Panc1 (cell line): Measurements from ENCODE around the gene RAB3IP. TPM values are rescaled to one million over a fixed set of nuclear protein-coding genes. Genes with fewer than 3 reads are reported as not detected.
"Not testable (repeated sequence)": the region's sequence is repeated elsewhere in the genome, so short reads cannot be mapped to it uniquely, and the experiment has no call there.

Experiments used
- ATAC-seq: fragments of 200-7000 bp; cut with Tn5 transposase; 2 replicates; pipeline ENCODE4 v1.9.1; 2020; ENCODE audit warnings: mild to moderate bottlenecking, moderate library complexity
- BruUV-seq: library from RNA; stranded (reverse); fragments of 400-500 nt; replicated peaks from 2 replicates; lab custom pipeline; 2021; lab: Mats Ljungman, UMichigan
- CTCF ChIA-PET: fragments of 300-600 bp; sonication (Branson Sonifier 250); formaldehyde crosslinking; loops from one replicate; lab custom pipeline; 2022; ENCODE audit warnings: antibody characterized with exemption; lab: Charles Lee
- POLR2A ChIA-PET: fragments of 300-600 bp; sonication (Branson Sonifier 250); formaldehyde crosslinking; loops from one replicate; lab custom pipeline; 2022; ENCODE audit warnings: antibody characterized with exemption; lab: Charles Lee
- DNase-seq: peaks from one replicate; pipeline ENCODE4 v3.0.0-alpha.2; 2010; ENCODE audit warnings: low read depth, low spot score
- H3K27ac ChIP-seq: 2 replicates; pipeline ENCODE4 v1.5.1; 2011; ENCODE audit warnings: mild to moderate bottlenecking, low read length, inconsistent platforms
- H3K27me3 ChIP-seq: fragments of 200-500 bp; sonication (Bioruptor generic); 2 replicates; pipeline ENCODE4 v1.6.0; 2014; ENCODE audit warnings: low read length, inconsistent platforms; ENCODE audit not compliant: control insufficient read depth, insufficient read depth
- H3K36me3 ChIP-seq: fragments of 200-500 bp; sonication (Bioruptor generic); 2 replicates; pipeline ENCODE4 v1.5.1; 2014; ENCODE audit warnings: inconsistent platforms, mild to moderate bottlenecking, low read length, moderate library complexity; ENCODE audit not compliant: control insufficient read depth, insufficient read depth
- H3K4me1 ChIP-seq: 2 replicates; pipeline ENCODE4 v1.5.1; 2011; ENCODE audit warnings: inconsistent platforms, mild to moderate bottlenecking, low read length, moderate library complexity; ENCODE audit not compliant: control insufficient read depth, insufficient read depth
- H3K4me3 ChIP-seq, 2 experiments: 2 replicates each; pipeline ENCODE4 v1.5.1; 2011 to 2012; ENCODE audit warnings: low read depth in 2 of 2, low read length in 2 of 2, mild to moderate bottlenecking in 2 of 2, inconsistent platforms in 1 of 2, moderate library complexity in 1 of 2
- H3K9me3 ChIP-seq: fragments of 200-500 bp; sonication (Bioruptor generic); 2 replicates; pipeline ENCODE4 v1.5.1; 2014; ENCODE audit warnings: low read depth, mild to moderate bottlenecking, inconsistent platforms, low read length, moderate library complexity; ENCODE audit not compliant: control insufficient read depth, insufficient read depth
- CTCF ChIP-seq: fragments of 450-650 bp; IDR thresholded peaks from 2 replicates; pipeline ENCODE4 v1.5.1; 2017; ENCODE audit warnings: mild to moderate bottlenecking
- POLR2AphosphoS5 ChIP-seq: IDR thresholded peaks from 2 replicates; pipeline ENCODE4 v1.6.1; 2012; ENCODE audit warnings: mild to moderate bottlenecking, low read depth, low read length, moderate library complexity
- REST ChIP-seq, 2 experiments: IDR thresholded peaks; 2 replicates each; pipeline ENCODE4 v1.6.1; 2011 to 2012; ENCODE audit warnings: low read depth in 2 of 2, control low read depth in 1 of 2, low read length in 1 of 2, mild to moderate bottlenecking in 1 of 2, moderate library complexity in 1 of 2; ENCODE audit not compliant: insufficient read depth in 1 of 2
- SIN3A ChIP-seq: IDR thresholded peaks from 2 replicates; pipeline ENCODE4 v1.6.1; 2012; ENCODE audit warnings: low read depth, mild to moderate bottlenecking, low read length, moderate library complexity, borderline replicate concordance; ENCODE audit not compliant: insufficient read depth
- TCF7L2 ChIP-seq: IDR thresholded peaks from 2 replicates; pipeline ENCODE4 v1.6.1; 2011; ENCODE audit warnings: mild to moderate bottlenecking, low read depth, low read length, inconsistent platforms
- in situ Hi-C: cut with HindIII; loops from 2 replicates; pipeline ENCODE4 v1.10.0; 2016; ENCODE audit warnings: low sequenced_read_pairs, low pct_unique_long_range_greater_than_20kb
- intact Hi-C: fragments of 100-400 bp; cut with micrococcal nuclease; formaldehyde crosslinking; loops from one replicate; pipeline ENCODE4 v1.10.0; 2022; ENCODE audit not compliant: unreplicated experiment
- total RNA-seq: library from RNA; stranded (reverse); gene quantifications from one replicate; pipeline ENCODE4 v1.2.1, GENCODE V29; 2021; ENCODE audit not compliant: unreplicated experiment

The RAB3IP gene
- total RNA-seq, 1 experiment from 2014 or later = 22.9 TPM

- H3K4me3 ChIP-seq = no peak overlapping the region
- no peak for DNase-seq
- no peaks in the 10 kb centered on the region for H3K27me3 ChIP-seq
- CTCF ChIA-PET = no interaction called here
- TF ChIP-seq SIN3A (no peak), TCF7L2 (no peak), CTCF (no peak), REST (IDR thresholded peaks at IDR 0.05; ENCODE audit: insufficient read depth in 1 of 2, low read depth in 2 of 2, low read length in 1 of 2) (no peak), POLR2AphosphoS5 (no peak)
- H3K36me3 ChIP-seq = no peaks in the 10 kb centered on the region
- ATAC-seq = no peak
- H3K4me1 ChIP-seq = no peaks in the 10 kb centered on the region
- no peaks in the 10 kb centered on the region for H3K9me3 ChIP-seq
- intact Hi-C loops (no loop called here), in situ Hi-C loops (no loop called here)
- no TSS peak for BruUV-seq
- H3K27ac ChIP-seq = no peak overlapping the region
- POLR2A ChIA-PET = no interaction called here
These were observed 113.3 kb downstream of the RAB3IP start for GRCh38 chr12:69851976-69852375.

GRCh38 chr12:69853176-69853961 is 114.7 kb downstream of the RAB3IP start:
- H3K9me3 ChIP-seq, in situ Hi-C loops, H3K27ac ChIP-seq, intact Hi-C loops, ATAC-seq, BruUV-seq, H3K4me1 ChIP-seq, POLR2A ChIA-PET, DNase-seq, H3K36me3 ChIP-seq, CTCF ChIA-PET, H3K27me3 ChIP-seq, H3K4me3 ChIP-seq: not testable (repeated sequence)

- H3K27me3 ChIP-seq = peaks cover 2% of the 10 kb centered on the region
- DNase-seq (no peak), ATAC-seq (no peak)
- ChIA-PET CTCF (no interaction called here), POLR2A (no interaction called here)
- in situ Hi-C loops (no loop called here), intact Hi-C loops (no loop called here)
- no peaks in the 10 kb centered on the region for H3K36me3 ChIP-seq
- H3K4me3 ChIP-seq = no peak overlapping the region
- no peak overlapping the region for H3K27ac ChIP-seq
- TF ChIP-seq REST (IDR thresholded peaks at IDR 0.05; ENCODE audit: insufficient read depth in 1 of 2, low read depth in 2 of 2, low read length in 1 of 2) = no peak
- TF ChIP-seq POLR2AphosphoS5 = no peak
- TF ChIP-seq SIN3A = no peak
- no peak for TF ChIP-seq TCF7L2
- TF ChIP-seq CTCF = no peak
- H3K9me3 ChIP-seq = no peaks in the 10 kb centered on the region
- no TSS peak for BruUV-seq
- no peaks in the 10 kb centered on the region for H3K4me1 ChIP-seq
These were observed 128.0 kb downstream of the RAB3IP start for GRCh38 chr12:69866698-69867097.
